Esophagus muscularis mucosa (tissue), 4 donors: ENCODE measurements around the gene DGCR8.

Experiments
- EP300 ChIP-seq: sonication (generic); formaldehyde crosslinking; IDR thresholded peaks from one replicate; pipeline ENCODE4 v1.6.1; 2017; ENCODE audit warnings: antibody characterized with exemption
- POLR2A ChIP-seq: fragments of 450-650 bp; IDR thresholded peaks from one replicate; pipeline ENCODE4 v1.6.1; 2017; ENCODE audit warnings: antibody characterized with exemption, moderate library complexity, mild to moderate bottlenecking, low read depth
- POLR2AphosphoS5 ChIP-seq, 2 donors: sonication (generic); formaldehyde crosslinking; IDR thresholded peaks; one replicate each; pipeline ENCODE4 v1.6.1; 2017; ENCODE audit warnings: antibody characterized with exemption in 2 of 2
- TF ChIP-seq, protein P1 (sequence below), 3 experiments: fragments of 200-600 bp in 2 of 3; fragments of 450-650 bp in 1 of 3; sonication (generic) in 2 of 3; IDR thresholded peaks; one replicate each; pipeline ENCODE4 v1.5.1; 2017 to 2019; ENCODE audit warnings: antibody characterized with exemption in 3 of 3, mild to moderate bottlenecking in 2 of 3, moderate library complexity in 1 of 3

DNA sequence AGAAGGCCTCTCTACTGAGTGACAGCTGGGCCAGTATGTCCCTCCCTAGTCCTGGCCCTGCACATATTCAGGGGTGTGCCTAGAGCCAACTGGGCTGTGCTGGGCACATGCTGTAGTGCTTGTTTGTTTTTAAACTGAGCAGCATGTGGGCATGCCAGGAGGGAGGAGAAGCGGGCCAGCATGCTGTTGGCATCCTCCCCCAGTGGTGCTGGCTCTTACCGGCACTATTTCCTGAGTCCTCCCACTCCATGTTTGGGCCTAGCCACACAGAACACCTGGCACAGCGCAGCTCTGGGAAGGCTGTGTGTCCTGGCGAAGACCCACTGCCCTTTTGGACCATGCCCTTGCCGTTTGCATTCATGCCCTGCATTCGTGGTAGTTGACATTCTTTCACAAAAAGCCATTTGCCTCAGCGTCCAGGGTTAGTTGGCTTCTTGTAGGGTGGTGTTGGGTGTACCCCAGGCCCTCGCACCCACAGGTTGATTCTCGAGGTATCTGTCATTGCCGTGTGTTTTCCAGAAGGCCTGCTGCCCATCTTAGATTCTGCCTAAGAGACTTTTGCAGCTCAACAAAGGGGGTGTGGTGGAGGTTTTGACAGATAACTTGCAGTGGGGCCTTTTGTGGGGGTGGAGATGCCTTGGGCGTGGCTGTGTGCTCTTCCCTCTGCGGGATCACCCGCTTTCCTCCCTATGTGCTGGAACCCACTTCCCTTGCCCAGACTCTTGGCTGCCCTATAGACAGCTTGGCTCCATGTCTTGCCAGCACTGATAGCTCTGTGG is 13.6 kb downstream of the DGCR8 start:
- TF ChIP-seq, protein P1, sequence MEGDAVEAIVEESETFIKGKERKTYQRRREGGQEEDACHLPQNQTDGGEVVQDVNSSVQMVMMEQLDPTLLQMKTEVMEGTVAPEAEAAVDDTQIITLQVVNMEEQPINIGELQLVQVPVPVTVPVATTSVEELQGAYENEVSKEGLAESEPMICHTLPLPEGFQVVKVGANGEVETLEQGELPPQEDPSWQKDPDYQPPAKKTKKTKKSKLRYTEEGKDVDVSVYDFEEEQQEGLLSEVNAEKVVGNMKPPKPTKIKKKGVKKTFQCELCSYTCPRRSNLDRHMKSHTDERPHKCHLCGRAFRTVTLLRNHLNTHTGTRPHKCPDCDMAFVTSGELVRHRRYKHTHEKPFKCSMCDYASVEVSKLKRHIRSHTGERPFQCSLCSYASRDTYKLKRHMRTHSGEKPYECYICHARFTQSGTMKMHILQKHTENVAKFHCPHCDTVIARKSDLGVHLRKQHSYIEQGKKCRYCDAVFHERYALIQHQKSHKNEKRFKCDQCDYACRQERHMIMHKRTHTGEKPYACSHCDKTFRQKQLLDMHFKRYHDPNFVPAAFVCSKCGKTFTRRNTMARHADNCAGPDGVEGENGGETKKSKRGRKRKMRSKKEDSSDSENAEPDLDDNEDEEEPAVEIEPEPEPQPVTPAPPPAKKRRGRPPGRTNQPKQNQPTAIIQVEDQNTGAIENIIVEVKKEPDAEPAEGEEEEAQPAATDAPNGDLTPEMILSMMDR (IDR thresholded peaks at IDR 0.05): no peak
- no peak for TF ChIP-seq EP300
- no peak for TF ChIP-seq POLR2A
- no peak for TF ChIP-seq POLR2AphosphoS5 (IDR thresholded peaks at IDR 0.05)
